Panc1 (cell line): ENCODE results near the gene PSEN2. TPM values are rescaled to one million over a fixed set of nuclear protein-coding genes. Genes with fewer than 3 reads are reported as not detected.

Source experiments
- ATAC-seq: fragments of 200-7000 bp; cut with Tn5 transposase; 2 replicates; pipeline ENCODE4 v1.9.1; 2020; ENCODE audit warnings: mild to moderate bottlenecking, moderate library complexity
- BruUV-seq: library from RNA; stranded (reverse); fragments of 400-500 nt; replicated peaks from 2 replicates; lab custom pipeline; 2021; lab: Mats Ljungman, UMichigan
- CTCF ChIA-PET: fragments of 300-600 bp; sonication (Branson Sonifier 250); formaldehyde crosslinking; loops from one replicate; lab custom pipeline; 2022; ENCODE audit warnings: antibody characterized with exemption; lab: Charles Lee
- POLR2A ChIA-PET: fragments of 300-600 bp; sonication (Branson Sonifier 250); formaldehyde crosslinking; loops from one replicate; lab custom pipeline; 2022; ENCODE audit warnings: antibody characterized with exemption; lab: Charles Lee
- DNase-seq: peaks from one replicate; pipeline ENCODE4 v3.0.0-alpha.2; 2010; ENCODE audit warnings: low read depth, low spot score
- H3K27ac ChIP-seq: 2 replicates; pipeline ENCODE4 v1.5.1; 2011; ENCODE audit warnings: mild to moderate bottlenecking, low read length, inconsistent platforms
- H3K27me3 ChIP-seq: fragments of 200-500 bp; sonication (Bioruptor generic); 2 replicates; pipeline ENCODE4 v1.6.0; 2014; ENCODE audit warnings: low read length, inconsistent platforms; ENCODE audit not compliant: control insufficient read depth, insufficient read depth
- H3K36me3 ChIP-seq: fragments of 200-500 bp; sonication (Bioruptor generic); 2 replicates; pipeline ENCODE4 v1.5.1; 2014; ENCODE audit warnings: inconsistent platforms, mild to moderate bottlenecking, low read length, moderate library complexity; ENCODE audit not compliant: control insufficient read depth, insufficient read depth
- H3K4me1 ChIP-seq: 2 replicates; pipeline ENCODE4 v1.5.1; 2011; ENCODE audit warnings: inconsistent platforms, mild to moderate bottlenecking, low read length, moderate library complexity; ENCODE audit not compliant: control insufficient read depth, insufficient read depth
- H3K4me3 ChIP-seq, 2 experiments: 2 replicates each; pipeline ENCODE4 v1.5.1; 2011 to 2012; ENCODE audit warnings: low read depth in 2 of 2, low read length in 2 of 2, mild to moderate bottlenecking in 2 of 2, inconsistent platforms in 1 of 2, moderate library complexity in 1 of 2
- H3K9me3 ChIP-seq: fragments of 200-500 bp; sonication (Bioruptor generic); 2 replicates; pipeline ENCODE4 v1.5.1; 2014; ENCODE audit warnings: low read depth, mild to moderate bottlenecking, inconsistent platforms, low read length, moderate library complexity; ENCODE audit not compliant: control insufficient read depth, insufficient read depth
- POLR2AphosphoS5 ChIP-seq: IDR thresholded peaks from 2 replicates; pipeline ENCODE4 v1.6.1; 2012; ENCODE audit warnings: mild to moderate bottlenecking, low read depth, low read length, moderate library complexity
- SIN3A ChIP-seq: IDR thresholded peaks from 2 replicates; pipeline ENCODE4 v1.6.1; 2012; ENCODE audit warnings: low read depth, mild to moderate bottlenecking, low read length, moderate library complexity, borderline replicate concordance; ENCODE audit not compliant: insufficient read depth
- TCF7L2 ChIP-seq: IDR thresholded peaks from 2 replicates; pipeline ENCODE4 v1.6.1; 2011; ENCODE audit warnings: mild to moderate bottlenecking, low read depth, low read length, inconsistent platforms
- in situ Hi-C: cut with HindIII; loops from 2 replicates; pipeline ENCODE4 v1.10.0; 2016; ENCODE audit warnings: low sequenced_read_pairs, low pct_unique_long_range_greater_than_20kb
- intact Hi-C: fragments of 100-400 bp; cut with micrococcal nuclease; formaldehyde crosslinking; loops from one replicate; pipeline ENCODE4 v1.10.0; 2022; ENCODE audit not compliant: unreplicated experiment
- total RNA-seq: library from RNA; stranded (reverse); gene quantifications from one replicate; pipeline ENCODE4 v1.2.1, GENCODE V29; 2021; ENCODE audit not compliant: unreplicated experiment
- TF ChIP-seq, protein P1 (sequence below): fragments of 450-650 bp; IDR thresholded peaks from 2 replicates; pipeline ENCODE4 v1.5.1; 2017; ENCODE audit warnings: mild to moderate bottlenecking
- TF ChIP-seq, protein P2 (sequence below), 2 experiments: IDR thresholded peaks; 2 replicates each; pipeline ENCODE4 v1.6.1; 2011 to 2012; ENCODE audit warnings: low read depth in 2 of 2, control low read depth in 1 of 2, low read length in 1 of 2, mild to moderate bottlenecking in 1 of 2, moderate library complexity in 1 of 2; ENCODE audit not compliant: insufficient read depth in 1 of 2

PSEN2 gene
- total RNA-seq, 1 experiment from 2014 or later = 33.3 TPM

DNA sequence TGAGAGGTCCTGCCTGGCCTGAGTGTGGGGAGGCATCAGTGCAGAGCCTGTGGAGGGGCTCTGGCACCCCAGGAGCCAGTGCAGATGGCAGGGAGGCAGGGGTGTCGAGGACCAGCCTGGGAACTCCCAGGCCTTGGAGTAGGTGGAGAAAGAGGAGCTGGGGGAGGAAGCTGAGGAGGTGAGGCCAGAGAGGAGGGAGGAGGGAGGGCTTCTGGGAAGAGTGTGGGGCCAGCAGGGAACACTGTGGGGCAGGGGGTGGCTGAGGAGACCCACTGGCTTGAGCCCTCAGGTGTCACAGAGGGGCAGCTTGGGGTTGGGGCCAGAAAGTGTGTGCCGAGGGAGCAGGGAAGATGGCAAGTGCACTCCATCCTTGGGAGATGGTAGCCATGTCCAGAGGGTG, 73.5 kb downstream of the PSEN2 start:
- H3K27me3 ChIP-seq = no peaks in the 10 kb centered on the region
- TF ChIP-seq, protein P1, sequence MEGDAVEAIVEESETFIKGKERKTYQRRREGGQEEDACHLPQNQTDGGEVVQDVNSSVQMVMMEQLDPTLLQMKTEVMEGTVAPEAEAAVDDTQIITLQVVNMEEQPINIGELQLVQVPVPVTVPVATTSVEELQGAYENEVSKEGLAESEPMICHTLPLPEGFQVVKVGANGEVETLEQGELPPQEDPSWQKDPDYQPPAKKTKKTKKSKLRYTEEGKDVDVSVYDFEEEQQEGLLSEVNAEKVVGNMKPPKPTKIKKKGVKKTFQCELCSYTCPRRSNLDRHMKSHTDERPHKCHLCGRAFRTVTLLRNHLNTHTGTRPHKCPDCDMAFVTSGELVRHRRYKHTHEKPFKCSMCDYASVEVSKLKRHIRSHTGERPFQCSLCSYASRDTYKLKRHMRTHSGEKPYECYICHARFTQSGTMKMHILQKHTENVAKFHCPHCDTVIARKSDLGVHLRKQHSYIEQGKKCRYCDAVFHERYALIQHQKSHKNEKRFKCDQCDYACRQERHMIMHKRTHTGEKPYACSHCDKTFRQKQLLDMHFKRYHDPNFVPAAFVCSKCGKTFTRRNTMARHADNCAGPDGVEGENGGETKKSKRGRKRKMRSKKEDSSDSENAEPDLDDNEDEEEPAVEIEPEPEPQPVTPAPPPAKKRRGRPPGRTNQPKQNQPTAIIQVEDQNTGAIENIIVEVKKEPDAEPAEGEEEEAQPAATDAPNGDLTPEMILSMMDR = no peak
- no peak for TF ChIP-seq POLR2AphosphoS5
- TF ChIP-seq TCF7L2 = no peak
- no peak for TF ChIP-seq SIN3A
- TF ChIP-seq, protein P2, sequence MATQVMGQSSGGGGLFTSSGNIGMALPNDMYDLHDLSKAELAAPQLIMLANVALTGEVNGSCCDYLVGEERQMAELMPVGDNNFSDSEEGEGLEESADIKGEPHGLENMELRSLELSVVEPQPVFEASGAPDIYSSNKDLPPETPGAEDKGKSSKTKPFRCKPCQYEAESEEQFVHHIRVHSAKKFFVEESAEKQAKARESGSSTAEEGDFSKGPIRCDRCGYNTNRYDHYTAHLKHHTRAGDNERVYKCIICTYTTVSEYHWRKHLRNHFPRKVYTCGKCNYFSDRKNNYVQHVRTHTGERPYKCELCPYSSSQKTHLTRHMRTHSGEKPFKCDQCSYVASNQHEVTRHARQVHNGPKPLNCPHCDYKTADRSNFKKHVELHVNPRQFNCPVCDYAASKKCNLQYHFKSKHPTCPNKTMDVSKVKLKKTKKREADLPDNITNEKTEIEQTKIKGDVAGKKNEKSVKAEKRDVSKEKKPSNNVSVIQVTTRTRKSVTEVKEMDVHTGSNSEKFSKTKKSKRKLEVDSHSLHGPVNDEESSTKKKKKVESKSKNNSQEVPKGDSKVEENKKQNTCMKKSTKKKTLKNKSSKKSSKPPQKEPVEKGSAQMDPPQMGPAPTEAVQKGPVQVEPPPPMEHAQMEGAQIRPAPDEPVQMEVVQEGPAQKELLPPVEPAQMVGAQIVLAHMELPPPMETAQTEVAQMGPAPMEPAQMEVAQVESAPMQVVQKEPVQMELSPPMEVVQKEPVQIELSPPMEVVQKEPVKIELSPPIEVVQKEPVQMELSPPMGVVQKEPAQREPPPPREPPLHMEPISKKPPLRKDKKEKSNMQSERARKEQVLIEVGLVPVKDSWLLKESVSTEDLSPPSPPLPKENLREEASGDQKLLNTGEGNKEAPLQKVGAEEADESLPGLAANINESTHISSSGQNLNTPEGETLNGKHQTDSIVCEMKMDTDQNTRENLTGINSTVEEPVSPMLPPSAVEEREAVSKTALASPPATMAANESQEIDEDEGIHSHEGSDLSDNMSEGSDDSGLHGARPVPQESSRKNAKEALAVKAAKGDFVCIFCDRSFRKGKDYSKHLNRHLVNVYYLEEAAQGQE (IDR thresholded peaks at IDR 0.05; ENCODE audit: insufficient read depth in 1 of 2, low read depth in 2 of 2, low read length in 1 of 2) = no peak
- intact Hi-C loops = no loop called here
- in situ Hi-C loops = no loop called here
- no peak overlapping the region for H3K27ac ChIP-seq
- peaks cover 28% of the 10 kb centered on the region for H3K4me1 ChIP-seq
- no peaks in the 10 kb centered on the region; the same call in 1 of the 2 replicates for H3K36me3 ChIP-seq
- CTCF ChIA-PET = no interaction called here
- no TSS peak for BruUV-seq
- no peaks in the 10 kb centered on the region for H3K9me3 ChIP-seq
- POLR2A ChIA-PET = no interaction called here
- ATAC-seq (no peak), DNase-seq (no peak)
- no peak overlapping the region for H3K4me3 ChIP-seq

DNA sequence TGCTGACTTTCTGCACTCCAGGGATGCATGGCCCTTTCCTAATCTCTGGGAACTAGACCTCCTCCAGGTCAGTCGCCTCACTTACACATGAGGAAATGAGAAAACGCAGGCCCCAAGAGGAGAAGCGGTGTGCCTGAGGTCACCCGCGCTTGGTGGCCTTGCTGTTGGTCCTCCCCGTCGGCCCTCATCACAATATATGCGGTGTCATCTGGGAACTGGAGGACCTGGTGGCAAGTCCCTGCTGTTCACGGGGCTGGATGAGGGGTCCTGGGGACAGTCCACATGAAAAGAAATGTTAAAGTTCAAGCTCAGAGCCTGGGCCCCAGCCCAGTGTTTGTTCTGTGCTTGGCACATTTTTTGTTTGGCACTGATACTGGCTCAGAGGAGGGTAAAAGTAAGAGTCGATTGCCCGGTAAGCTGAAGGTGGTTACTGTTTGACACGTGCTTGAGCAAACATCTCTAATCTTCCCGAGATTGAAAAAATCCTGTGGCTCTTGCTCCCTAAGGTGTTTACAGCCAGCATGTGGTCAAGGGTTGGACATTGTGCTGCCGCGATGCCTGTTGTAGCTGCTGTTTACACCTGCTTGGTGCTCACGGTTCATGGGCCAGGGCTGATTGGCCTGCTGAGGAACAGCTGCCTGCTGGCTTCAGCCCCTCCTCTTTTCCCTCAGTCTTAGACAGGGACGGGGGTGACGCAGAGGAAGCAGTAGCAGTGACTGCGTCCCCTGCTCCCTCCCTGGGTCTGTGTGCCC, 74.9 kb downstream of the PSEN2 start:
- no peak for TF ChIP-seq SIN3A
- TF ChIP-seq, protein P1 = no peak
- no peak for TF ChIP-seq POLR2AphosphoS5
- TF ChIP-seq, protein P2 (IDR thresholded peaks at IDR 0.05; ENCODE audit: insufficient read depth in 1 of 2, low read depth in 2 of 2, low read length in 1 of 2) = no peak
- TF ChIP-seq TCF7L2 = no peak
- H3K27me3 ChIP-seq = no peaks in the 10 kb centered on the region
- H3K4me3 ChIP-seq = no peak overlapping the region
- peak; percentile 52 for ATAC-seq
- intact Hi-C loops (no loop called here), in situ Hi-C loops (no loop called here)
- DNase-seq = no peak
- H3K4me1 ChIP-seq = peaks cover 26% of the 10 kb centered on the region
- POLR2A ChIA-PET = interaction anchor here (0.6 kb wide), 1 partner anchor 15 kb away, joined by 3 read pairs; no protein-coding TSS in a partner anchor
- no peaks in the 10 kb centered on the region for H3K9me3 ChIP-seq
- H3K27ac ChIP-seq = peak overlapping the region; percentile 69
- H3K36me3 ChIP-seq = no peaks in the 10 kb centered on the region; the same call in 1 of the 2 replicates
- CTCF ChIA-PET = interaction anchor here (0.6 kb wide), 1 partner anchor 1059 kb away, joined by 3 read pairs; no protein-coding TSS in a partner anchor
- BruUV-seq = no TSS peak
